HCT116 (cell line): ENCODE data around the gene MRM3. TPM values are rescaled to one million over a fixed set of nuclear protein-coding genes. Genes with fewer than 3 reads are reported as not detected.
A peak's percentile ranks its signal among the peaks of the same experiment; 100 is the strongest.

Experiments
- ATAC-seq: fragments of 200-7000 bp; cut with Tn5 transposase; 2 replicates; pipeline ENCODE4 v1.9.1; 2020; ENCODE audit warnings: mild to moderate bottlenecking, moderate library complexity
- Bru-seq: library from RNA; stranded (reverse); fragments of 400-500 nt; gene quantifications from one replicate; lab custom pipeline; 2021; lab: Mats Ljungman, UMichigan
- BruChase-seq, 2 experiments: library from RNA; stranded (reverse); fragments of 400-500 nt; gene quantifications; one replicate each; lab custom pipeline; 2021; lab: Mats Ljungman, UMichigan
- BruUV-seq: library from RNA; stranded (reverse); fragments of 400-500 nt; replicated peaks from 2 replicates; lab custom pipeline; 2021; lab: Mats Ljungman, UMichigan
- CTCF ChIA-PET: fragments of 300-600 bp; sonication (Branson Sonifier 250); formaldehyde crosslinking; loops from one replicate; lab custom pipeline; 2021; ENCODE audit warnings: antibody characterized with exemption; lab: Charles Lee
- POLR2A ChIA-PET: fragments of 300-600, 350-600 bp; sonication (Branson Sonifier 250); formaldehyde crosslinking; loops from one replicate; lab custom pipeline; 2021; ENCODE audit warnings: antibody characterized with exemption; lab: Charles Lee
- RAD21 ChIA-PET, 2 experiments: fragments of 300-600 bp; sonication (Branson Sonifier 250); formaldehyde crosslinking; loops; one replicate each; lab custom pipeline; 2023; ENCODE audit warnings: low total read pairs in 2 of 2; ENCODE audit not compliant: uncharacterized antibody in 2 of 2, unreplicated experiment in 2 of 2, low non-redundant PET in 1 of 2; lab: Charles Lee
- DNase-seq: peaks from one replicate; pipeline ENCODE4 v3.0.0-alpha.2; 2010; ENCODE audit warnings: low read depth, low spot score
- H2AFZ ChIP-seq: fragments of 200-600 bp; shearing (Covaris generic), sonication (generic); 2 replicates; pipeline ENCODE4 v1.6.1; 2017; ENCODE audit warnings: low read depth, mixed run types, mixed read lengths, antibody characterized with exemption, low read length; ENCODE audit not compliant: poor library complexity, severe bottlenecking
- H3K27ac ChIP-seq: 2 replicates; pipeline ENCODE4 v1.5.1; 2012; ENCODE audit warnings: low read depth, low read length
- H3K27me3 ChIP-seq: fragments of 200-600 bp; sonication (generic); 2 replicates; pipeline ENCODE4 v1.6.1; 2016; ENCODE audit warnings: mixed run types, low read length, mixed read lengths; ENCODE audit not compliant: insufficient read depth
- H3K36me3 ChIP-seq, 2 experiments: fragments of 200-500 bp in 1 of 2; fragments of 200-600 bp in 1 of 2; sonication (Bioruptor generic) in 1 of 2; sonication (generic) in 1 of 2; 2 replicates each; pipeline versions ENCODE4 v1.5.1 to v1.6.1; 2014 to 2016; ENCODE audit warnings: low read length in 2 of 2, inconsistent platforms in 1 of 2, mixed read lengths in 1 of 2, mixed run types in 1 of 2; ENCODE audit not compliant: insufficient read depth in 2 of 2, control insufficient read depth in 1 of 2
- H3K4me1 ChIP-seq, 2 experiments: fragments of 200-600 bp in 1 of 2; sonication (generic) in 1 of 2; 2 replicates each; pipeline versions ENCODE4 v1.5.1 to v1.6.1; 2012 to 2017; ENCODE audit warnings: low read length in 2 of 2, inconsistent platforms in 1 of 2, mild to moderate bottlenecking in 1 of 2, mixed read lengths in 1 of 2, mixed run types in 1 of 2, moderate library complexity in 1 of 2; ENCODE audit not compliant: insufficient read depth in 2 of 2, control insufficient read depth in 1 of 2
- H3K4me2 ChIP-seq: fragments of 200-600 bp; sonication (generic); 2 replicates; pipeline ENCODE4 v1.6.1; 2017; ENCODE audit warnings: mixed run types, low read length, mixed read lengths
- H3K4me3 ChIP-seq, 2 experiments: fragments of 200-600 bp in 1 of 2; sonication (generic) in 1 of 2; replicated peaks in 1 of 2; 2 replicates each; pipeline ENCODE4 v1.5.1; 2011 to 2016; ENCODE audit warnings: low read length in 2 of 2, control low read depth in 1 of 2, low read depth in 1 of 2, mild to moderate bottlenecking in 1 of 2, mixed read lengths in 1 of 2, mixed run types in 1 of 2
- H3K79me2 ChIP-seq: fragments of 200-600 bp; sonication (generic); 2 replicates; pipeline ENCODE4 v1.6.1; 2017; ENCODE audit warnings: mild to moderate bottlenecking, mixed run types, low read length, moderate library complexity, mixed read lengths; ENCODE audit not compliant: insufficient read depth
- H3K9ac ChIP-seq: fragments of 200-600 bp; sonication (generic); 2 replicates; pipeline ENCODE4 v1.6.1; 2016; ENCODE audit warnings: low read length, mixed read lengths
- H3K9me2 ChIP-seq: fragments of 200-600 bp; sonication (generic), shearing (Covaris generic); 2 replicates; pipeline ENCODE4 v1.6.1; 2017; ENCODE audit warnings: mixed run types, mild to moderate bottlenecking, moderate library complexity; ENCODE audit not compliant: insufficient read depth
- H3K9me3 ChIP-seq, 2 experiments: fragments of 200-500 bp in 1 of 2; fragments of 200-600 bp in 1 of 2; sonication (Bioruptor generic) in 1 of 2; sonication (generic) in 1 of 2; 2 replicates each; pipeline ENCODE4 v1.6.1; 2014 to 2017; ENCODE audit warnings: low read length in 2 of 2, mixed read lengths in 2 of 2, inconsistent platforms in 1 of 2, low read depth in 1 of 2, mild to moderate bottlenecking in 1 of 2, mixed run types in 1 of 2, moderate library complexity in 1 of 2; ENCODE audit not compliant: control insufficient read depth in 1 of 2, insufficient read depth in 1 of 2
- H4K20me1 ChIP-seq: fragments of 200-600 bp; sonication (generic), shearing (Covaris generic); 2 replicates; pipeline ENCODE4 v1.6.1; 2017; ENCODE audit warnings: mixed run types, mild to moderate bottlenecking, moderate library complexity; ENCODE audit not compliant: insufficient read depth
- CBX3 ChIP-seq: IDR thresholded peaks from 2 replicates; pipeline ENCODE4 v1.6.1; 2012; ENCODE audit warnings: low read depth
- CEBPB ChIP-seq: IDR thresholded peaks from 2 replicates; pipeline ENCODE4 v1.6.1; 2012; ENCODE audit warnings: low read depth
- CTCF ChIP-seq, 3 experiments: fragments of 200-600 bp in 1 of 3; sonication (generic) in 1 of 3; IDR thresholded peaks in 2 of 3; conservative IDR thresholded peaks in 1 of 3; 2 replicates each; pipeline ENCODE4 v1.5.1; 2012 to 2017; ENCODE audit warnings: low read depth in 2 of 3, low read length in 2 of 3, antibody characterized with exemption in 1 of 3, borderline replicate concordance in 1 of 3, control low read depth in 1 of 3, mild to moderate bottlenecking in 1 of 3, mixed read lengths in 1 of 3, mixed run types in 1 of 3, moderate library complexity in 1 of 3; ENCODE audit not compliant: insufficient read depth in 1 of 3
- EGR1 ChIP-seq: IDR thresholded peaks from 2 replicates; pipeline ENCODE4 v1.6.1; 2012; ENCODE audit warnings: low read depth
- EZH2phosphoT487 ChIP-seq: fragments of 200-600 bp; IDR thresholded peaks from 2 replicates; pipeline ENCODE4 v1.6.1; 2018; ENCODE audit warnings: antibody characterized with exemption, borderline replicate concordance
- MAX ChIP-seq: IDR thresholded peaks from 2 replicates; pipeline ENCODE4 v1.6.1; 2012
- POLR2A ChIP-seq: IDR thresholded peaks from 2 replicates; pipeline ENCODE4 v1.7.0; 2011; ENCODE audit warnings: borderline replicate concordance; ENCODE audit not compliant: insufficient read depth, insufficient read length; ENCODE audit errors: extremely low read depth
- POLR2AphosphoS5 ChIP-seq: IDR thresholded peaks from 2 replicates; pipeline ENCODE4 v1.6.1; 2011; ENCODE audit warnings: mild to moderate bottlenecking, low read depth, low read length, moderate library complexity
- SIN3A ChIP-seq: IDR thresholded peaks from 2 replicates; pipeline ENCODE4 v1.6.1; 2012; ENCODE audit warnings: low read depth
- SP1 ChIP-seq: IDR thresholded peaks from 2 replicates; pipeline ENCODE4 v1.6.1; 2012; ENCODE audit warnings: low read depth
- SRF ChIP-seq: IDR thresholded peaks from 2 replicates; pipeline ENCODE4 v1.6.1; 2012; ENCODE audit warnings: low read depth
- TCF7L2 ChIP-seq: IDR thresholded peaks from 2 replicates; pipeline ENCODE4 v1.7.0; 2011; ENCODE audit warnings: borderline replicate concordance, inconsistent platforms; ENCODE audit not compliant: insufficient read depth, insufficient read length; ENCODE audit errors: extremely low read depth
- YY1 ChIP-seq: IDR thresholded peaks from 2 replicates; pipeline ENCODE4 v1.6.1; 2011; ENCODE audit warnings: low read length, low read depth, moderate library complexity, mild to moderate bottlenecking; ENCODE audit not compliant: insufficient replicate concordance; ENCODE audit errors: extremely low read depth
- ZBTB33 ChIP-seq: IDR thresholded peaks from 2 replicates; pipeline ENCODE4 v1.6.1; 2011; ENCODE audit warnings: mild to moderate bottlenecking, low read length, moderate library complexity; ENCODE audit not compliant: insufficient replicate concordance; ENCODE audit errors: extremely low read depth
- ZFX ChIP-seq: fragments of 450-650 bp; IDR thresholded peaks from 2 replicates; pipeline ENCODE4 v1.6.1; 2017
- intact Hi-C: fragments of 100-400 bp; cut with micrococcal nuclease; formaldehyde crosslinking; loops from 2 replicates; pipeline ENCODE4 v1.10.0; 2022
- long read RNA-seq: library from polyadenylated mRNA; unstranded; transcript quantifications from one replicate; pipeline ENCODE4 v2.0.0, GENCODE V29; 2021; ENCODE audit not compliant: unreplicated experiment
- polyA plus RNA-seq: library from polyadenylated mRNA; unstranded; fragments of >200 nt; gene quantifications from 2 replicates; pipeline ENCODE4 v1.2.1, GENCODE V29; 2012; ENCODE audit warnings: missing spikeins
- total RNA-seq: library from RNA; stranded (reverse); gene quantifications from one replicate; pipeline ENCODE4 v1.2.1, GENCODE V29; 2021; ENCODE audit not compliant: unreplicated experiment

MRM3 gene
- total RNA-seq (32.6 TPM), Bru-seq, nascent RNA (percentile 83 among the genes with signal in this experiment), BruChase-seq, experiment 1, labeled RNA remaining after a 6-hour chase (percentile 64 among the genes with signal in this experiment), BruChase-seq, experiment 2, labeled RNA remaining after a 2-hour chase (percentile 84 among the genes with signal in this experiment)
- polyA plus RNA-seq = 26.2 and 26.4 TPM in 2 replicates
- long read RNA-seq, transcript MRM3-201 (4 exons, 1,809 nt) = major isoform, 68 of 82 reads
- long read RNA-seq, partial matches to known transcripts = 3 of 82 reads
- long read RNA-seq, other reads (novel, unspliced or antisense) = 4 of 82 reads

- RAD21 ChIA-PET = interaction anchor here (1.4 to 1.8 kb wide), 3 partner anchors 198 to 214 kb away, joined by 6 to 7 read pairs (median 7); partner anchors contain the start of gene TIMM22 (in 1 of the 2)
- TF ChIP-seq ZBTB33 = peak; percentile 35
- TF ChIP-seq EZH2phosphoT487 = no peak
- peak; percentile 92 for TF ChIP-seq POLR2AphosphoS5
- TF ChIP-seq SRF = peak; percentile 97
- 0 out of 6 replicates have a peak, but pooled peaks of 1 of the 3 experiments have one; percentile 15 for TF ChIP-seq CTCF (IDR thresholded peaks at IDR 0.05 in 2 of 3, conservative IDR thresholded peaks at IDR 0.05 in 1 of 3; ENCODE audit: borderline replicate concordance in 1 of 3, insufficient read depth in 1 of 3, low read depth in 2 of 3, low read length in 2 of 3)
- peak; percentile 98 for TF ChIP-seq SIN3A
- peak; percentile 99 for TF ChIP-seq MAX
- no peak for TF ChIP-seq CEBPB
- peak; percentile 97 for TF ChIP-seq YY1
- TF ChIP-seq CBX3 = peak; percentile 83
- TF ChIP-seq TCF7L2 = no peak
- TF ChIP-seq POLR2A = peak; percentile 80
- TF ChIP-seq EGR1 = peak; percentile 26; the same call in 1 of the 2 replicates
- peak; percentile 72 for TF ChIP-seq SP1
- TF ChIP-seq ZFX = peak; percentile 91
- TSS peak; percentile 76 for BruUV-seq
- Histone ChIP-seq H4K20me1 (no peaks in the 10 kb centered on the region), H2AFZ (no peak within 1 kb of the TSS), H3K9me2 (no peaks in the 10 kb centered on the region), H3K36me3 (peaks cover 7 to 26% of the 10 kb centered on the region in 2 experiments; a peak in 3 of 4 replicates), H3K27me3 (no peaks in the 10 kb centered on the region), H3K9ac (peak within 1 kb of the TSS; percentile 97), H3K4me2 (peak within 1 kb of the TSS; percentile 85), H3K4me3 (peak within 1 kb of the TSS; percentile 80 to 99), H3K9me3 (no peaks in the 10 kb centered on the region), H3K4me1 (peaks cover 7 to 16% of the 10 kb centered on the region in 2 experiments; a peak in 3 of 4 replicates), H3K79me2 (peaks cover 92% of the 10 kb centered on the region), H3K27ac (peak within 1 kb of the TSS; percentile 69)
- POLR2A ChIA-PET = no interaction called here
- DNase-seq (peak; percentile 70), ATAC-seq (peak; percentile 91)
- CTCF ChIA-PET = interaction anchor here (1.2 to 2.2 kb wide), 2 partner anchors 13 to 199 kb away, joined by 3 to 8 read pairs; no protein-coding TSS in a partner anchor
- intact Hi-C loops = no loop called here
These were observed at the start of gene MRM3, which contains the start of gene GLOD4 for GRCh38 chr17:781805-782731. Gene MRM3 (plus strand): TSS chr17:782353. CDS start chr17:782379, 26 bp downstream. Gene GLOD4 (minus strand): TSS chr17:782280. CDS start chr17:782255, 25 bp downstream.
